A549 treated with Hydrocortisone at 1 μM for 4 hours (cell line): ENCODE data around the gene NOP14. TPM values are rescaled to one million over a fixed set of nuclear protein-coding genes. Genes with fewer than 3 reads are reported as not detected.

Experiments
- total RNA-seq: library from RNA; stranded (reverse); fragments of 200-300 nt; extraction: Qiagen RNA extraction; gene quantifications from 5 replicates; pipeline ENCODE4 v1.2.3, GENCODE V29; 2022

The NOP14 gene
- total RNA-seq, result 23.7 to 30.8 TPM (median 27.4 TPM) in 5 replicates

GRCh38 chr4:2963175-2963965, at the start of gene NOP14, which contains the start of gene GRK4:
Gene NOP14 (minus strand): TSS chr4:2963406. CDS start chr4:2963319, 87 bp downstream.
Gene GRK4 (plus strand): TSS chr4:2963571. CDS start chr4:2964071, 500 bp downstream.

Other genes starting within 250 kb of the NOP14 start
- 37.3 to 49.0 TPM (median 43.0 TPM) in 5 replicates for gene TNIP2, start 207.1 kb downstream of the NOP14 start, total RNA-seq
- gene SH3BP2, start 170.3 kb downstream of the NOP14 start, total RNA-seq, result 2.2 to 4.7 TPM (median 4.1 TPM) in 5 replicates
- gene ADD1, start 119.6 kb downstream of the NOP14 start, total RNA-seq, result 79.4 to 95.1 TPM (median 85.6 TPM) in 5 replicates
- gene GRK4, start 165 bp upstream of the NOP14 start, total RNA-seq, result 1.4 to 1.7 TPM (median 1.6 TPM) in 5 replicates
- not detected in 5 replicates for gene HTT-AS, start 111.1 kb upstream of the NOP14 start, total RNA-seq
- gene HTT, start 111.3 kb upstream of the NOP14 start, total RNA-seq, result 9.9 to 14.3 TPM (median 13.2 TPM) in 5 replicates